Neural cell (in vitro differentiated cells): ENCODE measurements around the gene SPC24. TPM values are rescaled to one million over a fixed set of nuclear protein-coding genes. Genes with fewer than 3 reads are reported as not detected.
"Not testable (repeated sequence)": the region's sequence is repeated elsewhere in the genome, so short reads cannot be mapped to it uniquely, and the experiment has no call there.

Experiments
- H2AFZ ChIP-seq: fragments of 200-600, 300-800 bp; sonication (generic), shearing (Covaris generic); 2 replicates; pipeline ENCODE4 v1.6.0; 2014; ENCODE audit warnings: low read depth, mild to moderate bottlenecking, antibody characterized with exemption, low read length, moderate library complexity
- H3F3A ChIP-seq: fragments of 200-600 bp; shearing (Covaris generic); 2 replicates; pipeline ENCODE4 v1.6.1; 2016; ENCODE audit warnings: mild to moderate bottlenecking, moderate library complexity, mixed read lengths, antibody characterized with exemption, low read length; ENCODE audit not compliant: insufficient read depth, poor library complexity, severe bottlenecking
- H3K27ac ChIP-seq: fragments of 200-600, 300-800 bp; sonication (generic), shearing (Covaris generic); 2 replicates; pipeline ENCODE4 v1.5.1; 2014; ENCODE audit warnings: mild to moderate bottlenecking, low read length, moderate library complexity
- H3K27me3 ChIP-seq: fragments of 300-800, 200-600 bp; sonication (generic), shearing (Covaris generic); 2 replicates; pipeline ENCODE4 v1.6.0; 2014; ENCODE audit warnings: mild to moderate bottlenecking, low read depth, low read length, moderate library complexity; ENCODE audit not compliant: insufficient read depth
- H3K36me3 ChIP-seq: fragments of 300-800, 200-600 bp; sonication (generic), shearing (Covaris generic); 2 replicates; pipeline ENCODE4 v1.5.1; 2014; ENCODE audit warnings: mild to moderate bottlenecking, antibody characterized with exemption, low read length, moderate library complexity; ENCODE audit not compliant: insufficient read depth
- H3K4me2 ChIP-seq: fragments of 300-800, 200-600 bp; sonication (generic), shearing (Covaris generic); 2 replicates; pipeline ENCODE4 v1.6.0; 2014; ENCODE audit warnings: mild to moderate bottlenecking, low read length
- H3K4me3 ChIP-seq: fragments of 300-800, 200-600 bp; sonication (generic), shearing (Covaris generic); 2 replicates; pipeline ENCODE4 v1.5.1; 2014; ENCODE audit warnings: mild to moderate bottlenecking, low read length, moderate library complexity
- H3K79me2 ChIP-seq: fragments of 200-600 bp; shearing (Covaris generic); replicated peaks from 2 replicates; pipeline ENCODE4 v1.6.0; 2014; ENCODE audit warnings: mild to moderate bottlenecking, low read length, moderate library complexity; ENCODE audit not compliant: insufficient read depth
- H3K9ac ChIP-seq: fragments of 300-800, 200-600 bp; sonication (generic), shearing (Covaris generic); 2 replicates; pipeline ENCODE4 v1.6.1; 2016; ENCODE audit warnings: mild to moderate bottlenecking, low read length, mixed read lengths
- H3K9me2 ChIP-seq: fragments of 200-600 bp; shearing (Covaris generic); 2 replicates; pipeline ENCODE4 v1.6.1; 2016; ENCODE audit warnings: mild to moderate bottlenecking, low read length, mixed read lengths; ENCODE audit not compliant: insufficient read depth
- H3K9me3 ChIP-seq: fragments of 200-600, 300-800 bp; sonication (generic), shearing (Covaris generic); 2 replicates; pipeline ENCODE4 v1.6.1; 2016; ENCODE audit warnings: mild to moderate bottlenecking, mixed run types, low read length, moderate library complexity, mixed read lengths
- H4K20me1 ChIP-seq: fragments of 200-600 bp; shearing (Covaris generic); 2 replicates; pipeline ENCODE4 v1.6.1; 2016; ENCODE audit warnings: mild to moderate bottlenecking, mixed run types; ENCODE audit not compliant: insufficient read depth
- CTCF ChIP-seq: fragments of 450-650 bp; IDR thresholded peaks from 2 replicates; pipeline ENCODE4 v1.5.1; 2014; ENCODE audit warnings: antibody characterized with exemption, mild to moderate bottlenecking, moderate library complexity; ENCODE audit not compliant: poor library complexity, severe bottlenecking
- EP300 ChIP-seq: fragments of 450-650 bp; conservative IDR thresholded peaks from 2 replicates; pipeline ENCODE4 v1.6.1; 2014; ENCODE audit warnings: antibody characterized with exemption, mild to moderate bottlenecking, moderate library complexity; ENCODE audit not compliant: poor library complexity, severe bottlenecking
- EZH2 ChIP-seq: fragments of 200-600, 300-800 bp; shearing (Covaris generic), sonication (generic); IDR thresholded peaks from 2 replicates; pipeline ENCODE4 v1.6.1; 2014; ENCODE audit warnings: antibody characterized with exemption, low read length, borderline replicate concordance, mild to moderate bottlenecking; ENCODE audit not compliant: insufficient read depth, poor library complexity, severe bottlenecking
- MXI1 ChIP-seq: fragments of 450-650 bp; conservative IDR thresholded peaks from 2 replicates; pipeline ENCODE4 v1.6.1; 2014; ENCODE audit warnings: antibody characterized with exemption, mild to moderate bottlenecking; ENCODE audit not compliant: poor library complexity, severe bottlenecking
- POLR2AphosphoS5 ChIP-seq: IDR thresholded peaks from 2 replicates; pipeline ENCODE4 v1.6.1; 2012
- RAD21 ChIP-seq: fragments of 450-650 bp; conservative IDR thresholded peaks from 2 replicates; pipeline ENCODE4 v1.6.1; 2014; ENCODE audit warnings: antibody characterized with exemption, mild to moderate bottlenecking, moderate library complexity
- REST ChIP-seq: IDR thresholded peaks from 2 replicates; pipeline ENCODE4 v1.6.1; 2012; ENCODE audit warnings: borderline replicate concordance
- SMC3 ChIP-seq: fragments of 450-650 bp; conservative IDR thresholded peaks from 2 replicates; pipeline ENCODE4 v1.6.1; 2014; ENCODE audit warnings: antibody characterized with exemption, mild to moderate bottlenecking, moderate library complexity; ENCODE audit not compliant: poor library complexity
- TAF1 ChIP-seq: IDR thresholded peaks from 2 replicates; pipeline ENCODE4 v1.6.1; 2012; ENCODE audit warnings: low read depth
- polyA plus RNA-seq: library from polyadenylated mRNA; depleted of rRNA; stranded (reverse); fragments of >200 nt; gene quantifications from 2 replicates; pipeline ENCODE4 v1.2.3, GENCODE V29; 2014

Gene SPC24
- polyA plus RNA-seq, 1 donor from 2014 or later, result 0.40 TPM

- no peak overlapping the region for H3K27ac ChIP-seq
- no peak for TF ChIP-seq REST
- no peak for TF ChIP-seq EP300
- TF ChIP-seq TAF1, result no peak
- TF ChIP-seq POLR2AphosphoS5, result no peak
- TF ChIP-seq RAD21, result no peak
- no peak for TF ChIP-seq CTCF
- TF ChIP-seq EZH2, result no peak
- TF ChIP-seq MXI1, result no peak
- no peak overlapping the region for H3K4me2 ChIP-seq
- H3K27me3 ChIP-seq, result no peaks in the 10 kb centered on the region
- no peaks in the 10 kb centered on the region for H3K9me3 ChIP-seq
- H3K4me3 ChIP-seq, result no peak overlapping the region
- H2AFZ ChIP-seq, result no peak overlapping the region
- H3K36me3 ChIP-seq, result no peaks in the 10 kb centered on the region
- H3K79me2 ChIP-seq, result no peaks in the 10 kb centered on the region
- H3K9ac ChIP-seq, result no peak overlapping the region
- H3F3A ChIP-seq, result no peaks in the 10 kb centered on the region
- H3K9me2 ChIP-seq, result no peaks in the 10 kb centered on the region
- no peaks in the 10 kb centered on the region for H4K20me1 ChIP-seq
These were observed 14.7 kb downstream of the SPC24 start for GRCh38 chr19:11140896-11141295.

- H3K9me2 ChIP-seq, H3K4me2 ChIP-seq, H2AFZ ChIP-seq, H3K36me3 ChIP-seq, H3K79me2 ChIP-seq, H3F3A ChIP-seq, H3K9me3 ChIP-seq, H3K9ac ChIP-seq, H4K20me1 ChIP-seq, H3K27ac ChIP-seq, H3K4me3 ChIP-seq, H3K27me3 ChIP-seq: not testable (repeated sequence)
These were observed 15.5 kb downstream of the SPC24 start for GRCh38 chr19:11140023-11140538.

GRCh38 chr19:11138601-11139300 lies 16.8 kb downstream of the SPC24 start:
- no peaks in the 10 kb centered on the region for H3K79me2 ChIP-seq
- H3K9me2 ChIP-seq, result no peaks in the 10 kb centered on the region
- no peak overlapping the region for H3K4me2 ChIP-seq
- no peak overlapping the region for H3K4me3 ChIP-seq
- TF ChIP-seq POLR2AphosphoS5 (no peak), MXI1 (no peak), SMC3 (no peak), REST (no peak), EZH2 (no peak), RAD21 (no peak), EP300 (no peak), TAF1 (no peak)
- no peak overlapping the region for H2AFZ ChIP-seq
- H4K20me1 ChIP-seq, result no peaks in the 10 kb centered on the region
- no peaks in the 10 kb centered on the region for H3K36me3 ChIP-seq
- H3K9ac ChIP-seq, result peak overlapping the region; percentile 37
- no peaks in the 10 kb centered on the region for H3K27me3 ChIP-seq
- H3F3A ChIP-seq, result no peaks in the 10 kb centered on the region
- H3K9me3 ChIP-seq, result no peaks in the 10 kb centered on the region
- no peak overlapping the region for H3K27ac ChIP-seq
